ENCODE results near the gene CNTRL.

Gene CNTRL

DNA sequence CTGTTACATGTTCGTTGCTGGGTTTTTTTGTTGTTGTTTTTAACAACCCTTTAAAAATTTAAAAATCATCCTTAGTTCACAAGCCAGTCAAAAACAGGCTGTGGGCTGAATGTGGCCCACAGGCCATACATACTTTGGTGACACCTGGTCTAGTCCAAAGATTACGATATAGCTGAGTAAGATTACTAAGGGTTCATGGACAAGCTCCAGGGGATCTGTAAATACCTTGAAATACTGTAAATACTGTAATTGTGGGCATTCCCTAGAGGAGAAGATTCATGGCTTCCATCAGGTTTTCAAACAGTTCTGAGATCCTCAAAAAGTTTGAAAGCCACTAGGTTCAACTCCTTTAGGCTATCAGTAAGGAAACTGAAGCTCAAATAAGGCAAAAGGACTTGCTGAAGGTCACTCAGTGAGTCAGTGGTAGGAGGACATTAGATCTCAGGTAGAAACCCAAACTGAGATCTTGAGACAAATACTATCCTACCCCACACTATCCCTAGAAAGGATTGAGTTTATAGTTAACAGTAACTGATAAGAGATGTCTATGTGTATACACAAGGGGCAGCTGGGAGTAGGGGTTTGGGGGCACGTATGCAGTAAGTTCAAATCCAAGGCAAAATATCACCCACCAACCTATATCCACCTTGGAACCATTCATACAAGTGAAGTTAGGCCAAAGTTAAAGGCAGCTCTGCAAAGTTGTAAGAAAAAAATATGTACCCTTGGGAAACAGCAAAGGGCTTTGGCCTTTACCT, 109.1 kb downstream of the CNTRL start:
- FAIRE-seq, result no peak

DNA sequence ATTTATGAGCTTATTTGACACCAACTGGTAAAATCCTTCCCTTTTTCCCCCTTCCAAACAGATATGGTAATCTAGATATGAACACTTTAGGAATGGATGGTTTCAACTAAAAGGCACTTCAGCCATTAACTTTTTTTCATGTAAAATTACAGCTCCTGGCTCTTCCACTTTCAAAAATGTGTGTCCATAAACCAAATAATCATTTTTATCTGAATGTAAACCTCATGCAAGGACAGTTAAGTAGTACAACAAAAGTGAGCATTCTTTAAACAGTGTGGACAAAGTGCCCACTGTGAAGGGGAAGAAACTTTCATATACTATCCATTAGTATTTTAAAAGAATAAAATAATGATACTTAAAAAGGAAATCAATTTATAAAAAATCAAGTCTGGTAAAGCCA, 109.7 kb downstream of the CNTRL start:
- FAIRE-seq, result no peak

DNA sequence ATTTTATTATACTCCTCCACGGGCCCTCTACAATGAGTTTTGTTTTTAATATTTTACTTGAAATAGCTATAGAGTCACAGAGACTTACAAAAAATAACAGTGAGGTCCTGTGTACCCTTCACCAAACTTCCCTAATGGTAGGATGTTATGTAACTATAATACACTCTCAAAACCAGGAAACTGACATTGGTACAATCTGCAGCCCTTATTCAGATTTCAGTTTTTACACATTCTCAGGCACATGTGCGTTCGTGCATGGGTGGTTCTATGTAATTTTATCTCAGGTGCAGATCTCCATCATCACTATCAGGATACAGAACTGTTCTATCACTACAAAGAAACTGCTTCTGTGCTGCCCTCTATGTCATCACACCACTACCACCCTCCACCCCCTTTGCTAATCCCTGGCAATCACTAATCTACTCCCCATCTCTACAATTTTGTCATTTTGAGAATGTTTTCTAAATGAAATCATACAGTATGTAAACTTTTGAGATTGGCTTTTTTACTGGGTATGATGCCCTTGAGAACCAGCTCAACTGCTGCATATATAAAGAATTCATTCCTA, 110.5 kb downstream of the CNTRL start:
- no peak for FAIRE-seq

DNA sequence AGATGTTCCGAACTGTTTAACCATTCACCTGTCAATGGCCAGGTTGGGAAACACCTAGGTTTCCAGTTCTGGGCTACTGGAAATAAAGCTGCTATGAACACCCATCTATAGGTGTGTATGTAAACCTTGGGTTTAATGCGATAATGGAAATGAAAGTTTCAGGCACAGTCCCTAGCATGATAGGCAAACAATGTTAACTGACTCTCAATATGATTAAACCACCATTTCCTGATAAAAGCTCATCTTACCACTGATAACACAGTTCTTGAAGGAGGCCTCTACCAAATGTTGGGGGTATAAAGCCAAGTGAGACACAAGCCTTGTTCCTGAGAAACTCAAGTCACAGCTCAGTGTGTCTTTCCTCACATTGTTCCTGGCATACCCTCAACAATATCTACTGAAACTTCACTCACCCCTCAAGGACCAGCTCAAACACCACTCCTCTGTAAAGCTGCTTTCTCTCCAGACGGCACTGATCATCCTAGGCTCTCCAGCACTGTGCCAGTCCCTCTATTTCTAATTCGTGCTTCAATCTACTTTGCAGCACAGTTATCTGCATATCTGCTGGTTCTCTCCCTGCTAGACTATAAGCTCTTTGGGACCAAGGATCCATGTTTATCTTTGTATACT, 111.1 kb downstream of the CNTRL start:
- no peak for FAIRE-seq

DNA sequence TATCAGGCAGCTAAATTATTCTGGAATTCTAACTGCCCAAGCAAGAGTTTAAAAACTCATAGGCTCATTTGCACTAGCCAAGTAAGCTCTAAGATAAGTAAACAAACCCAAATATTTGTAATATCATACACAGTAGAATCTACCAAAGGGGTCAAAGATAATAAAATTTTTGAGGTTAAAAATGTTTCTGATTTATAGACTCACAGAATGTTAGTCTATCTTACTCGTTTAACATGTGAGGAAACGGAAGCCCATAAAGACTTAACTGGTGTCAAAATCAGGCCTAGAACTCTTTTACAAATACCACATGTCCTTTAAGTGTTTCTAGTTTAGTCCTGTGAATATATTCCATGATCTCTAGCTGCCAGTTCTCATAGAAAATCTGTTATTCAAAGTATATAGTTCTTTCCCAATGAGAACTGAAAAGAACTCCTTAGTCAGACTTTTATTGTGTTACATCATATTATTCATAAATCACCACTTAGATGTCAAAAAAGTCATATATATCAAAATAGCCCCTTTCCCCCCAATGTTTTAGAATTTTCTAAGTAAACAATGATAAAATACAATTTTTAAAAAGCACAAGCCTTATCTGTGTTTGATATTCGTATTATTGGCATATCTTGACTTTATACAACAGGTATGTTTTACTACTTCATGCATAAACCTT, 113.0 kb downstream of the CNTRL start:
- no peak for FAIRE-seq

DNA sequence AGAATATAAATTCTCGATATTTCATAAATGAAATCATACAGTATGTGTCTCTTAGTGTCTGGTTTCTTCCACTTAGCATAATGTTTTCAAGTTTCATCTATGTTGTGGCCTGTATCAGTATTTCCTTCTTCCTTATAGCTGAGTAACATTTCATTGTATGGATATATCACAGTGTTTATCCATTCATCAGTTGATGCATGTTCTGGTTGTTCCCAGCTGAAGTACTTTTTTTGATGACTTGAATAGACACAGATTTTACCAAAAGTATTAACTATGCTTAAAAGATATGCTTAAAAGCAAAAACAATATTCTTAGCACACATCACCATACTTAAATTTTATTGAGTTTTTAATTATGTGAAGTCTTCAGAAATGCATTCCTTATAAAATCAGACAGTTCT, 114.3 kb downstream of the CNTRL start:
- FAIRE-seq, result no peak

DNA sequence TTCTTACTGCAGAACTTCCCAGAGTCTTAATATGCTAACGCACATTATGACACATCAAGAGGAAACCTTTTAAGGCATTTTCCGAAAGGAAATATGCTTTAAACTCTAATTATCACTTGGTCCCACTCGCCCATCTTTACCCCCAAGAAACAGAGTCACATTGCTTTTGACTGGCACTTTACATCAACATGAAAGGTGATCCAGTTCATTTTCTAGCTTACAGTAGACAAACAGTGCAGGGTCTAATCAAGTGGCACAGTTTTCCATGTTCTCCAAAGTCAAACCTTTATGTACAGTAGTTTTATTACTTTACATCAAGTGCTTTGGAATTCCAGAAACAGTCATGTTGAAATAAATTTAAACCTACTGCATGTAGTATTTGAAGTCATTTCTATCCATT, 114.9 kb downstream of the CNTRL start:
- FAIRE-seq, result no peak

DNA sequence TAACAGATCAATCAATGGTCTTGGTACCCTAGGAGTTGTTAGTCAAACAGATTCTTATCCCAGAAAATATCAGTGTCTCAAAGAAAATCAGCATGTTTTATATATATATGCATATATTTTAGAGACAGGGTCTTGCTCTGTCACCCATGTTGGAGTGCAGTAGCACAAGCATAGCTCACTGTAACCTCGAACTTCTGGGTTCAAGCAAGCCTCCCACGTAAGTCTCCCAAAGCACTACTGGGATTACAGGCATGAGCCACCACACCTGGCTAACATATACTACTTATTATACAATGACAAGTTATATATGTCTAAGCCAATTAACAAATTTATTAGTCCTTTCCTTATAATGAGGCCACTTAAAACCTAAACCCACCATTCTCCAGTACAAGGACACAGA, 116.5 kb downstream of the CNTRL start:
- no peak for FAIRE-seq

DNA sequence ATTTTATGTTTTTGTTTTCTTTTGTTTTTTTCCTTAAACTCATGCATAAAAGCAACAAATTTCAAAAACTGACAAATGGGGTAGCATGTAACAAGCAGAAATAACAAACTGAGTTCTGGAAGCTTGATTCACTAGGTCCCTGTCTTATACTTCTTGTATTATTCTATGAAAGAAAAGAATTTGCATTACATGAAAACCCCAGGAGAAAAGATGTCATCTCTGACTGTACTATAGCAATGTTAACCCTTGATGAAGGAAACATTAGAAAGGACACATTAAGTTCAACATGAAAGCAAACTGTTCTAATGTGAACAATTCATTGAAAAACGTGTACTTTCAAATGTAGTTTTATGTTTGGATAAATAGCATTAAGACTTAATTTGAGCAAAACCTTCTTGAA, 117.8 kb downstream of the CNTRL start:
- FAIRE-seq, result no peak

DNA sequence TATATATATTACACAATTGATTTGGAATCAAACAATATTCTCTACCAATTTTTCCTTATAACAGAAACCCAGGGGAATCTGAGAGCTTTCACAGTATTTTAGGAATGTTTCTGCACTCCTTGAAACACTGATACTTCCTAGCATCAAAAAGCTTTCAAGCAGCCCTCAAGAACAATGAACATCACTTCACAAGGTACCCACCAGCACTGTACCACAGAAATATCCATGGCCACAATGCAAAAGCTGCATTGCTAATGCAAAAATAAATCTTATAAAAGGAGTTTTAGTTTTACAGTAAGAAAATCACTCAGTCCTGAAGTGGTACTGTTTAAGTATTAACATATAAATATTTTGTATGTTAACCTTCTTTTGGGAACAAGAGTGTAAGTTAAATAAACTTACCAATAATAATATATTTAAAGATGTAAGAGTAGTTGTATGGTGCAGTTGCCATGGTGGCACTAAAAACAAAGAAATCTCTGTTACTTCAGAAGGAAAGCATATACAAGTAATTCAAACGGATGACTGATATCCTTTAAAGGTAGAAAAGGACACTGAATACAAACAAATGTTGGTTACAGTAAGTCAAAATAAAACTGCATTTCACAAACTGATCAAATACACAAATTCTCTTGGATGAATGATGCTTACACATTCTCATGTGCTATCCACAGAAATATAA, 118.3 kb downstream of the CNTRL start:
- no peak for FAIRE-seq

DNA sequence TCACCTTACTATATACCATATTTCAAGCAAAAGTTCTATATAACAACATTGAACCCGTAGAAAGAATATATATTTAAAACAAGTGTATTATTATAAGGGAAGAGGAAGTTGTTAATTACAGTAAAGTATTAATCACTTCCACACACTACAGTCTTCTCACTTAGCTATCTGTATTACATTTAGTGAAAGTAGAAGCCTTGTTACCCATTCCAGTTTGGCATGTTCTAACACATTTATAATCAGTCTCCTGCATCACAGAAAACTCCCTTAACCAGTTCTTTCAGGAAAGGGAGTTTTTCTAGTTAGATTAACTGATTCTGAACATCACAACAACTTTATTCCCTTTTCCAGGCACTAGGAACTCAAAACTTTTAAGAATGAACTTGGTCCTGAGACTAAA, 120.0 kb downstream of the CNTRL start:
- FAIRE-seq, result no peak

DNA sequence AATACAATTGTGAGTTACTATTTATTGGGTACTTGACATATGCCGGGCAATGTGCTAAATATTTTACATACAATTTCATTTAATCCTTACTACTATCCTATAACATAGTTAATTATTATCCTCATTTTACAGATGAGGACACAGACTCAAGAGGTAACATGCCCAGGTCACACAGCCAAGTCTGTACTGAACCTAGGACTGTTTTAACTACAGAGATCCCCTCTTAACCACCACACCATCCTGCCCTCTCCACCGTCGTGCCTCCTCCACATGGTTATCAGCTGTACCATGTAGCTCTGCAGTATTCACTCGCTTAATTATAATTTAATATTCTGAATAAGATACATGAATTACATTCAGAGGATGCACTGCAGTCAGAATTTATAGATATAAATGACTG, 121.6 kb downstream of the CNTRL start:
- FAIRE-seq, result no peak

DNA sequence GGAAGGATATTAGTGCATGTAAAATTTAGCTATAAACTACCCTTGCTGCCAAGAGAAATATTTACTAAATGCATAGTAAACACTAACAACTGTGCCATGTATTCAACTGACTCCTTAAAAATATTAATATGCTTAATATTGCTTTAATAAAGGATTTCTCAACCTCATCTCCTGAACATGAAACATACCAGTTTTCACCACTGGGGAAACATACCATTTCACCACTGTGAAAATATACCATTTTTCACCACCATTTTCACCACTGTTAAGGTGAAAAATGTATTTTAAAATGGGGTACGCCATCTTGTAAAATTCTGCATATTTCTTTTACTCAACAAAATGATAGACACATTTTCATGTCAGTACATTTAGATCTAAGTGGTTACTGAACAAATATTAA, 122.4 kb downstream of the CNTRL start:
- FAIRE-seq, result no peak

DNA sequence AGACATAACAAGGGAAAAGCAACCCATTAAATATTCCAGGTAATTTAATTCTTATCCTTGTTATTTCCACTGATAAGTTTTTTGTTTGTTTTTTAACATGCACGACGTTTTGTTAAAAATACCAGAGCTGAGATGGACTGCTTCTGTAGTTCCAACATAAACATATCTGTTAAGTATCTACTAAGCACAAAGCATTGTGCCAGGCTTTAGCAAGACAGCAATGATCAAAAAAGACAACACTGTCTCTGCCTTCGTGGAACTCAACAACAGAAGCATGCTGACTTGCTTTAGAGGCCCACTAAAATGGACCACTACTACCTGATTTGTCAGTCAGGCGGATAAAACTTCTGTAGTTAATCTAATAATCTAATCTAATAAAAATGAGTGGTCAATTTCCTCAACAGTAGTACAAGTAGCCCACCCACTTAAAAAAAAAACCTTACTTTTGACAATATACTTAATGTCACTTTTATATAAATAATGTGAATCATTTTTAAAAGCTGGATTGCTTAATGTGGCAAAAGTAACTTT, 123.8 kb downstream of the CNTRL start:
- FAIRE-seq, result no peak

DNA sequence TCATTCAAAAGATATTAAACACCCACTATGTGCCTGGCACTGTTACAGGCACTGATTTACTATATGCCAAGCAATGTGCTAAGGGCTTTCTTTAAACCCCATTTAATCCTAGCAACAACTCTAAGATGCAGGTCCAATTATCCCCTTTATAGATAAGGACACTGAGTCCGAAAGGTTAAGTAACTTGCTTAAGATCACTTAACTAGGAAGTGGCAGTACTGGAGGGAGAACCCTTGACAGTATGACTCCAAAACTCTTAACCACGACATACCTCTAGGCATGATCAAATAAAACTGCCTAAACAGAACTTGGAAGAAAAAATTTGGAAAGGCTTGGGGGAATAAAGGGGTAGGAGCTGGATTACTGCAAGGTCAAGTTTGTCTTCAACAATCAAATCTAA, 125.2 kb downstream of the CNTRL start:
- no peak for FAIRE-seq

DNA sequence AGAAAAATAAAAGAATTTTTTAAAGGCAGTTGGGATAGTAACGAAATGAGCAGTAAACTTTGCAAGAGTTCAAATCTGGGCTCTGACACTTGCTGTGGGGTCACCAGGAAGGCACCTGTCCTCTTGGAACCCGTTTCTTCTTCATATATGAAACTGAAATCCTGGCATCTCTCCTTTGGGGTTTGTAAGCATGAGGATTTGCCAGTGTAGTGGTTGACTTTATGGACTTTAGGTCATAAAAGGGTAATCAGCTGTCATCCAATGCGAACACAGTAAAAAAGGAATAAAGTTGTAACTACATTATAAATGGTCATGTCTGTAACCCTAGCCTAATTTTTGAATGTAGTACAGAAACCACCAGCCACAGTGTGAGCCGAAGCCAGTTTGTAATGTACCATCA, 125.6 kb downstream of the CNTRL start:
- no peak for FAIRE-seq

DNA sequence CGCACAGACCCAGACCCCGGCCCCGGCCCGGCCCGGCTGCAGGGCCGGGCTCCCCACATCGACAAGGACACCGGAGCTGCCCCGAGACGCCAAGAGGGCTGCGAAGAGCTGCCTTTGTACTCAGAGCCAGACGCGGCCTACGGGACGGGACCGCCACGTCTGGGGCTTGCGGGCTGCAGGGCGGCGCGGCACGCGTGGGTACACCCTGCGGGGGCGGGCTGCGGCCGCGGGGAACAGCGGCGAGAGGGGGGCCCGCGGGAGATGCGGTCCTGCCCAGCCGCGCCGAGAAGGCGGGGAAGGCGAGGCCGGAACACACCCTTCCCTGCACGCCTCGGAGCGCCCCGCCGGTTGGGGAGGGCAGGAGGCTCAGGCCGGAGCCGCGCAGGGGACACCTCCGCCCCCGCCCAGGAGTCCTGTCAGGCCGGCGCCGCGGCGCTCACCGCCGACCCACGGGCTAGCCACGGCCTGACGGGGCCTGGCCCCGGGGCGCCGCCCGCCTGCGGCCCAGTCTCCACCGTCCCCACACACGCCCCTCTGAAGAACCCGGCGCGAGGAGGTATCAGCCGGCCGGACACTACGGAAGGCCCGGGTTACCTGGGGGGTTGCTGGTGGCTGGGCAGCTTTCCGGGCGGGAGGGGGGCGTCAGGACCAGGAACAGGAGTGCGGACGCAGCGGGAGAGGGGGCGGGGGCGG, 126.4 kb downstream of the CNTRL start:
- no peak for FAIRE-seq

DNA sequence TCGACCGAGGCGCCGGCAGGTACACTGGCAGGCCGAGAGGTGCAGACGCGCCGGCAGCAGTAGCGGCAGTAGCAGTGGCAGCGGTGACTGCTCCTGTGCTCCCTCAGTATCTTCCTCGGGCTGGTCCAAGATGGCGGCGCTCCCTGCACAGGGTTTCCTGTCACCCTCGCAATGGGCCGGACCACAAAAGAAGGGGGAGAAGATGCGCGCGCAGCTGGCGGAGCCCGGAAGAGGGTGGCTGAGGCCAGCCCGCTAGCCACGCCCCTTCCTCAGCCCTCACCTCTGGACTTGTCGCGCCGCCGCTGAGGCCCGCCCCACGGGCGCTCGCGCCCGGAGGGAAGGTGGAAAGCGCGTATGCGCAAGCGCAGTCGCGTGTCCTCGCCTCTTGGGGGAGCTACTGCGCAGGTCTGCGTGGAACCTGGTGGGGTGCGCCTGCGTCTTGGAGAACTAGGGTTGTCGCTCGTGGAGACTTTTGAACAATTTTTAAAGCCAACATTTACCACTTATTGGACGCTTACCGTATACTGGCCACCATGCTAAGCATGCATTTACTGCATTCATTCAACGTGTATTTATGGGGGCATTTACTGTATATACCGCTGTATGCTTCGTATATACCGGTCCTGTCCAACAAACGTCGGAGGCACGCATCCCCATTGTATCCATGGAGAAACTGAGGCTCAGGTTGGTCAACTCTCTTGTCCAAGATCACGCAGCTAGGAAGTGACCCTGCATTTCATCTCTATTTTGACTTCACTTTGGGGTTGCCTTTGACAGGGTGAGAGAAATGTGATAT, 127.2 kb downstream of the CNTRL start, which contains the start of gene RAB14:
Gene RAB14 (minus strand): TSS at position 132 of the 796 bp plus-strand sequence. CDS start 8,457 bp downstream, outside the sequence.
- peak; percentile 97 for FAIRE-seq

DNA sequence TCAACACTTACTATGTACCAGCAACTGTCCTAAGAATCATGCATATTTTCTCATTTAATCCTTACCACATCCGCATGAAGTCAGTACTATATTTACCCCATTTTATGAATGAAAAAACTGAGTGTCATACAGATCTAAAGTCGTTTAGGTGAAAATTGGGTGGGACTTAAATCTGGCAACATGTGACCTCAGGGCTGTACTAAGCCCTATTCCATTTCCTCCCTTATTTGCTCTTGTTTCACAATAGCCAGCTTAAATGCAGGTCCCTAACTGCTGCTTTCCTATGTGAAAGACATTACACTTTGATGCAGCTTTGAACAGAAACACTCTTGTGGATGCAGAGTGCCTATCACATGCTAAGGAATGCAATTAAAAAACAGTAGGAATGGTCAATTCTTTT, 129.4 kb downstream of the CNTRL start:
- FAIRE-seq, result no peak

DNA sequence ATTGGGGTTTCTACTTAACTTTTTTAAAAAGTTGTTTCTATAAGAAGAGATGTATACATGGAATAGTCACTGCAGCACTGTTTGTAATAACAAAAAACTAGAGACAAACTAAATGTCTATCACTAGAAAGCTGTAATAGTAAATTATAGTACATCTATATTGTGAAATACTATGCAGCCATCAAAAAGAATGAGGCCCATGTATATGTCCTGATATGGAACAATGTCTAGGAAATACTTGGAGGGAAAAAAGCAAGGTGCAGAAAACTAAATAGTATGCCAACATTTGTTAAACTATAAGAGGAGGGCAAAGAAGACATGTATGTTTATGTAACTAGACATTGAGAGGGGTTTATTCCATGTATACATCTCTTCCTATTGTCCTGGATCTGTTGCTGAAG, 129.9 kb downstream of the CNTRL start:
- FAIRE-seq, result no peak
